GM23338 (cell line): ENCODE measurements around the gene ETV5. TPM values are rescaled to one million over a fixed set of nuclear protein-coding genes. Genes with fewer than 3 reads are reported as not detected.

Experiments
- ATAC-seq: fragments of 200-7000 bp; cut with Tn5 transposase; 3 replicates; pipeline ENCODE4 v1.9.1; 2020
- DNase-seq: peaks from one replicate; pipeline ENCODE4 v3.0.0-alpha.2; 2015; ENCODE audit warnings: low spot score
- H2AFZ ChIP-seq: fragments of 200-600 bp; sonication (generic); 2 replicates; pipeline ENCODE4 v1.8.0; 2016; ENCODE audit warnings: antibody characterized with exemption, mild to moderate bottlenecking, moderate library complexity
- H3F3A ChIP-seq: fragments of 200-600 bp; sonication (generic); replicated peaks from 2 replicates; pipeline ENCODE4 v1.8.0; 2017; ENCODE audit warnings: antibody characterized with exemption, mixed run types, low read depth
- H3K27ac ChIP-seq: fragments of 200-600 bp; sonication (generic); 2 replicates; pipeline ENCODE4 v1.6.1; 2016; ENCODE audit warnings: low read depth
- H3K27me3 ChIP-seq: fragments of 200-600 bp; sonication (generic); 2 replicates; pipeline ENCODE4 v1.8.0; 2016; ENCODE audit warnings: mild to moderate bottlenecking, mixed run types, moderate library complexity; ENCODE audit not compliant: insufficient read depth
- H3K36me3 ChIP-seq: fragments of 200-600 bp; sonication (generic); 2 replicates; pipeline ENCODE4 v1.8.0; 2016; ENCODE audit warnings: mild to moderate bottlenecking; ENCODE audit not compliant: insufficient read depth
- H3K4me1 ChIP-seq: fragments of 200-600 bp; sonication (generic); 2 replicates; pipeline ENCODE4 v1.8.0; 2016; ENCODE audit warnings: mild to moderate bottlenecking, moderate library complexity; ENCODE audit not compliant: insufficient read depth
- H3K4me2 ChIP-seq: fragments of 200-600 bp; sonication (generic); 2 replicates; pipeline ENCODE4 v1.7.1; 2017; ENCODE audit warnings: mixed run types
- H3K4me3 ChIP-seq: fragments of 200-600 bp; sonication (generic); 2 replicates; pipeline ENCODE4 v1.6.1; 2016; ENCODE audit warnings: mixed run types
- H3K79me2 ChIP-seq: fragments of 200-600 bp; sonication (generic); replicated peaks from 2 replicates; pipeline ENCODE4 v1.8.0; 2017; ENCODE audit warnings: mild to moderate bottlenecking; ENCODE audit not compliant: insufficient read depth
- H3K9me2 ChIP-seq: fragments of 200-600 bp; sonication (generic); 2 replicates; pipeline ENCODE4 v1.8.0; 2017; ENCODE audit not compliant: insufficient read depth
- H4K20me1 ChIP-seq: fragments of 200-600 bp; sonication (generic); replicated peaks from 2 replicates; pipeline ENCODE4 v1.8.0; 2017; ENCODE audit warnings: mild to moderate bottlenecking; ENCODE audit not compliant: insufficient read depth
- H3K27ac Mint-ChIP-seq: 2 replicates; pipeline ENCODE4 v1.8.0; 2020; ENCODE audit warnings: inconsistent platforms, mild to moderate bottlenecking, moderate library complexity, mixed read lengths
- H3K27me3 Mint-ChIP-seq: 3 replicates; pipeline ENCODE4 v1.8.0; 2022; ENCODE audit warnings: low read depth, mild to moderate bottlenecking, moderate library complexity, mixed read lengths, inconsistent platforms; ENCODE audit not compliant: insufficient read depth, poor library complexity
- H3K36me3 Mint-ChIP-seq: 3 replicates; pipeline ENCODE4 v1.8.0; 2021; ENCODE audit warnings: low read depth, mild to moderate bottlenecking, inconsistent platforms, moderate library complexity, mixed read lengths
- H3K4me1 Mint-ChIP-seq: 3 replicates; pipeline ENCODE4 v1.8.0; 2020; ENCODE audit warnings: mild to moderate bottlenecking, inconsistent platforms, mixed read lengths
- H3K4me3 Mint-ChIP-seq: 3 replicates; pipeline ENCODE4 v1.8.0; 2021; ENCODE audit warnings: moderate library complexity, mild to moderate bottlenecking, inconsistent platforms, mixed read lengths
- H3K9me3 Mint-ChIP-seq: 3 replicates; pipeline ENCODE4 v1.8.0; 2020; ENCODE audit warnings: moderate library complexity, mild to moderate bottlenecking, inconsistent platforms, mixed read lengths
- CREB1 ChIP-seq: fragments of 250-450 bp; sonication (Bioruptor Pico); IDR thresholded peaks from 2 replicates; pipeline ENCODE4 v1.5.0; 2020; ENCODE audit warnings: low read depth, mild to moderate bottlenecking, moderate library complexity
- CTCF ChIP-seq, 2 experiments: fragments of 200-600 bp in 1 of 2; sonication (generic) in 1 of 2; conservative IDR thresholded peaks; 2 replicates each; pipeline versions ENCODE4 v1.5.1 to v1.6.1; 2016 to 2017; ENCODE audit warnings: antibody characterized with exemption in 2 of 2, low read depth in 2 of 2, mild to moderate bottlenecking in 2 of 2, moderate library complexity in 1 of 2
- EZH2 ChIP-seq: fragments of 200-600 bp; sonication (generic); IDR thresholded peaks from one replicate; pipeline ENCODE4 v1.8.0; 2017; ENCODE audit warnings: antibody characterized with exemption, mild to moderate bottlenecking, low read depth; ENCODE audit not compliant: unreplicated experiment
- NANOG ChIP-seq: IDR thresholded peaks from 2 replicates; pipeline ENCODE4 v1.6.1; 2016; ENCODE audit warnings: antibody characterized with exemption, borderline replicate concordance
- POLR2AphosphoS5 ChIP-seq: IDR thresholded peaks from 2 replicates; pipeline ENCODE4 v1.6.1; 2016; ENCODE audit warnings: antibody characterized with exemption, low read depth
- REST ChIP-seq: IDR thresholded peaks from one replicate; pipeline ENCODE4 v1.6.1; 2018; ENCODE audit warnings: antibody characterized with exemption; ENCODE audit not compliant: unreplicated experiment
- STAT1 ChIP-seq: IDR thresholded peaks from one replicate; pipeline ENCODE4 v1.6.1; 2016; ENCODE audit warnings: antibody characterized with exemption; ENCODE audit not compliant: unreplicated experiment
- ZNF331 ChIP-seq: fragments of 250-450 bp; sonication (Bioruptor Pico); IDR thresholded peaks from 2 replicates; pipeline ENCODE4 v1.5.0; 2020; ENCODE audit warnings: low read depth, mild to moderate bottlenecking, moderate library complexity
- polyA plus RNA-seq: library from polyadenylated mRNA; unstranded; fragments of >200 nt; fragmentation: Nextera tagmentation; extraction: Ambion mirVana; gene quantifications from 2 replicates; pipeline ENCODE4 v1.2.1, GENCODE V29; 2016
- total RNA-seq: library from RNA; depleted of rRNA; stranded (reverse); fragments of >200 nt; shearing (Covaris generic); gene quantifications from 2 replicates; pipeline ENCODE4 v1.2.3, GENCODE V29; 2014
- TF ChIP-seq, protein P1 (sequence below): fragments of 250-450 bp; sonication (Bioruptor Pico); IDR thresholded peaks from 2 replicates; pipeline ENCODE4 v1.5.0; 2020; ENCODE audit warnings: mild to moderate bottlenecking, moderate library complexity
- TF ChIP-seq, protein P2 (sequence below): IDR thresholded peaks from 2 replicates; pipeline ENCODE4 v1.6.1; 2016; ENCODE audit warnings: antibody characterized with exemption

Gene ETV5
- total and polyA plus RNA-seq, 2 experiments from 2014 or later = 33.5 to 57.1 TPM

- peaks cover 37% of the 10 kb centered on the region for H3K4me1 ChIP-seq
- no peak overlapping the region for H3K4me3 Mint-ChIP-seq
- no peak overlapping the region for H2AFZ ChIP-seq
- no peaks in the 10 kb centered on the region for H3K9me3 Mint-ChIP-seq
- H3K36me3 Mint-ChIP-seq = peaks cover 74% of the 10 kb centered on the region
- H3K27ac Mint-ChIP-seq = no peak overlapping the region; the same call in 1 of the 2 replicates
- no peaks in the 10 kb centered on the region for H3K27me3 ChIP-seq
- peaks cover 7% of the 10 kb centered on the region; the same call in 1 of the 2 replicates for H3K36me3 ChIP-seq
- peaks cover 31% of the 10 kb centered on the region for H3K4me1 Mint-ChIP-seq
- H3K79me2 ChIP-seq = peaks cover 61% of the 10 kb centered on the region
- TF ChIP-seq EZH2 (no peak), STAT1 (no peak), NANOG (no peak), ZNF331 (CRISPR knock-in tag) (no peak), CTCF (conservative IDR thresholded peaks at IDR 0.05; ENCODE audit: low read depth in 2 of 2) (no peak), REST (no peak), POLR2AphosphoS5 (no peak), CREB1 (CRISPR knock-in tag) (no peak)
- TF ChIP-seq, protein P1, sequence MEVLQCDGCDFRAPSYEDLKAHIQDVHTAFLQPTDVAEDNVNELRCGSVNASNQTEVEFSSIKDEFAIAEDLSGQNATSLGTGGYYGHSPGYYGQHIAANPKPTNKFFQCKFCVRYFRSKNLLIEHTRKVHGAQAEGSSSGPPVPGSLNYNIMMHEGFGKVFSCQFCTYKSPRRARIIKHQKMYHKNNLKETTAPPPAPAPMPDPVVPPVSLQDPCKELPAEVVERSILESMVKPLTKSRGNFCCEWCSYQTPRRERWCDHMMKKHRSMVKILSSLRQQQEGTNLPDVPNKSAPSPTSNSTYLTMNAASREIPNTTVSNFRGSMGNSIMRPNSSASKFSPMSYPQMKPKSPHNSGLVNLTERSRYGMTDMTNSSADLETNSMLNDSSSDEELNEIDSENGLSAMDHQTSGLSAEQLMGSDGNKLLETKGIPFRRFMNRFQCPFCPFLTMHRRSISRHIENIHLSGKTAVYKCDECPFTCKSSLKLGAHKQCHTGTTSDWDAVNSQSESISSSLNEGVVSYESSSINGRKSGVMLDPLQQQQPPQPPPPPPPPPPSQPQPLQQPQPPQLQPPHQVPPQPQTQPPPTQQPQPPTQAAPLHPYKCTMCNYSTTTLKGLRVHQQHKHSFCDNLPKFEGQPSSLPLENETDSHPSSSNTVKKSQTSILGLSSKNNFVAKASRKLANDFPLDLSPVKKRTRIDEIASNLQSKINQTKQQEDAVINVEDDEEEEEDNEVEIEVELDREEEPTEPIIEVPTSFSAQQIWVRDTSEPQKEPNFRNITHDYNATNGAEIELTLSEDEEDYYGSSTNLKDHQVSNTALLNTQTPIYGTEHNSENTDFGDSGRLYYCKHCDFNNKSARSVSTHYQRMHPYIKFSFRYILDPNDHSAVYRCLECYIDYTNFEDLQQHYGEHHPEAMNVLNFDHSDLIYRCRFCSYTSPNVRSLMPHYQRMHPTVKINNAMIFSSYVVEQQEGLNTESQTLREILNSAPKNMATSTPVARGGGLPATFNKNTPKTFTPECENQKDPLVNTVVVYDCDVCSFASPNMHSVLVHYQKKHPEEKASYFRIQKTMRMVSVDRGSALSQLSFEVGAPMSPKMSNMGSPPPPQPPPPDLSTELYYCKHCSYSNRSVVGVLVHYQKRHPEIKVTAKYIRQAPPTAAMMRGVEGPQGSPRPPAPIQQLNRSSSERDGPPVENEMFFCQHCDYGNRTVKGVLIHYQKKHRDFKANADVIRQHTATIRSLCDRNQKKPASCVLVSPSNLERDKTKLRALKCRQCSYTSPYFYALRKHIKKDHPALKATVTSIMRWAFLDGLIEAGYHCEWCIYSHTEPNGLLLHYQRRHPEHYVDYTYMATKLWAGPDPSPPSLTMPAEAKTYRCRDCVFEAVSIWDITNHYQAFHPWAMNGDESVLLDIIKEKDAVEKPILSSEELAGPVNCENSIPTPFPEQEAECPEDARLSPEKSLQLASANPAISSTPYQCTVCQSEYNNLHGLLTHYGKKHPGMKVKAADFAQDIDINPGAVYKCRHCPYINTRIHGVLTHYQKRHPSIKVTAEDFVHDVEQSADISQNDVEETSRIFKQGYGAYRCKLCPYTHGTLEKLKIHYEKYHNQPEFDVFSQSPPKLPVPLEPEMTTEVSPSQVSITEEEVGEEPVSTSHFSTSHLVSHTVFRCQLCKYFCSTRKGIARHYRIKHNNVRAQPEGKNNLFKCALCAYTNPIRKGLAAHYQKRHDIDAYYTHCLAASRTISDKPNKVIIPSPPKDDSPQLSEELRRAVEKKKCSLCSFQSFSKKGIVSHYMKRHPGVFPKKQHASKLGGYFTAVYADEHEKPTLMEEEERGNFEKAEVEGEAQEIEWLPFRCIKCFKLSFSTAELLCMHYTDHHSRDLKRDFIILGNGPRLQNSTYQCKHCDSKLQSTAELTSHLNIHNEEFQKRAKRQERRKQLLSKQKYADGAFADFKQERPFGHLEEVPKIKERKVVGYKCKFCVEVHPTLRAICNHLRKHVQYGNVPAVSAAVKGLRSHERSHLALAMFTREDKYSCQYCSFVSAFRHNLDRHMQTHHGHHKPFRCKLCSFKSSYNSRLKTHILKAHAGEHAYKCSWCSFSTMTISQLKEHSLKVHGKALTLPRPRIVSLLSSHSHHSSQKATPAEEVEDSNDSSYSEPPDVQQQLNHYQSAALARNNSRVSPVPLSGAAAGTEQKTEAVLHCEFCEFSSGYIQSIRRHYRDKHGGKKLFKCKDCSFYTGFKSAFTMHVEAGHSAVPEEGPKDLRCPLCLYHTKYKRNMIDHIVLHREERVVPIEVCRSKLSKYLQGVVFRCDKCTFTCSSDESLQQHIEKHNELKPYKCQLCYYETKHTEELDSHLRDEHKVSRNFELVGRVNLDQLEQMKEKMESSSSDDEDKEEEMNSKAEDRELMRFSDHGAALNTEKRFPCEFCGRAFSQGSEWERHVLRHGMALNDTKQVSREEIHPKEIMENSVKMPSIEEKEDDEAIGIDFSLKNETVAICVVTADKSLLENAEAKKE (CRISPR knock-in tag) = no peak
- TF ChIP-seq, protein P2, sequence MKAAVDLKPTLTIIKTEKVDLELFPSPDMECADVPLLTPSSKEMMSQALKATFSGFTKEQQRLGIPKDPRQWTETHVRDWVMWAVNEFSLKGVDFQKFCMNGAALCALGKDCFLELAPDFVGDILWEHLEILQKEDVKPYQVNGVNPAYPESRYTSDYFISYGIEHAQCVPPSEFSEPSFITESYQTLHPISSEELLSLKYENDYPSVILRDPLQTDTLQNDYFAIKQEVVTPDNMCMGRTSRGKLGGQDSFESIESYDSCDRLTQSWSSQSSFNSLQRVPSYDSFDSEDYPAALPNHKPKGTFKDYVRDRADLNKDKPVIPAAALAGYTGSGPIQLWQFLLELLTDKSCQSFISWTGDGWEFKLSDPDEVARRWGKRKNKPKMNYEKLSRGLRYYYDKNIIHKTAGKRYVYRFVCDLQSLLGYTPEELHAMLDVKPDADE = no peak
- no peak overlapping the region for H3K4me3 ChIP-seq
- DNase-seq (no peak), ATAC-seq (no peak)
- H3K9me2 ChIP-seq = no peaks in the 10 kb centered on the region
- no peaks in the 10 kb centered on the region for H4K20me1 ChIP-seq
- H3F3A ChIP-seq = no peaks in the 10 kb centered on the region
- no peak overlapping the region for H3K27ac ChIP-seq
- H3K27me3 Mint-ChIP-seq = no peaks in the 10 kb centered on the region
- H3K4me2 ChIP-seq = no peak overlapping the region
Observed at GRCh38 chr3:186075931-186076567, 32.8 kb downstream of the ETV5 start.
